Gastrocnemius medialis (tissue), 4 donors: ENCODE data around the gene HLA-DMA. TPM values are rescaled to one million over a fixed set of nuclear protein-coding genes. Genes with fewer than 3 reads are reported as not detected.

Experiments used
- ATAC-seq, 2 donors: fragments of 150-250 bp; one replicate each; pipeline ENCODE4 v1.9.1; 2016
- DNase-seq, 2 donors: peaks; one replicate each; pipeline ENCODE4 v3.0.0-alpha.2; 2019
- H3K27ac ChIP-seq, 4 donors: fragments of 200-600 bp; sonication (generic); 1 replicate in 1 of 4; 2 replicates in 3 of 4; pipeline ENCODE4 v1.5.1; 2016 to 2018; ENCODE audit warnings: mild to moderate bottlenecking in 2 of 4, moderate library complexity in 1 of 4
- H3K27me3 ChIP-seq, 3 donors: fragments of 200-600 bp; sonication (generic) in 2 of 3; 1 replicate in 1 of 3; 2 replicates in 2 of 3; pipeline versions ENCODE4 v1.5.1 to v1.6.0; 2016 to 2019; ENCODE audit warnings: mild to moderate bottlenecking in 1 of 3, moderate library complexity in 1 of 3
- H3K36me3 ChIP-seq, 2 donors: fragments of 200-600 bp; sonication (generic) in 1 of 2; one replicate each; pipeline ENCODE4 v1.5.1; 2017 to 2018
- H3K4me1 ChIP-seq, 2 donors: fragments of 200-600 bp; sonication (generic) in 1 of 2; one replicate each; pipeline ENCODE4 v1.5.1; 2016 to 2017; ENCODE audit warnings: mild to moderate bottlenecking in 2 of 2
- H3K4me3 ChIP-seq, 4 donors: fragments of 200-600 bp; sonication (generic) in 3 of 4; 1 replicate in 1 of 4; 2 replicates in 3 of 4; pipeline ENCODE4 v1.5.1; 2016 to 2019; ENCODE audit warnings: mild to moderate bottlenecking in 2 of 4
- H3K9me3 ChIP-seq, 3 donors: fragments of 200-600 bp; sonication (generic) in 2 of 3; 1 replicate in 1 of 3; 2 replicates in 2 of 3; pipeline ENCODE4 v1.5.1; 2016 to 2019
- CTCF ChIP-seq, 5 experiments: fragments of 450-650 bp in 3 of 5; fragments of 200-600 bp in 2 of 5; sonication (generic) in 2 of 5; IDR thresholded peaks in 4 of 5; conservative IDR thresholded peaks in 1 of 5; 1 replicate in 4 of 5; 2 replicates in 1 of 5; pipeline ENCODE4 v1.5.1; 2016 to 2019; ENCODE audit warnings: antibody characterized with exemption in 5 of 5, mild to moderate bottlenecking in 3 of 5, moderate library complexity in 3 of 5
- POLR2A ChIP-seq, 2 donors: fragments of 450-650 bp; IDR thresholded peaks; one replicate each; pipeline ENCODE4 v1.6.1; 2017; ENCODE audit warnings: antibody characterized with exemption in 2 of 2, mild to moderate bottlenecking in 2 of 2, moderate library complexity in 2 of 2
- in situ Hi-C, 4 donors: fragments of 200-750 bp; cut with MboI; loops; one replicate each; pipeline versions ENCODE4 v1.15.0 to v1.8.0; 2017; ENCODE audit warnings: low sequenced_read_pairs in 4 of 4
- intact Hi-C: fragments of 100-400 bp; cut with DNase I; formaldehyde crosslinking; loops from one replicate; pipeline ENCODE4 v1.15.1; 2023; ENCODE audit warnings: low total_unique reads
- total RNA-seq, 4 donors: library from RNA; depleted of rRNA; stranded (reverse); fragments of >200 nt; gene quantifications; one replicate each; pipeline versions ENCODE4 v1.1.0 to v1.2.3, GENCODE V29; 2016

HLA-DMA gene
- total RNA-seq, 4 donors from 2014 or later = 3.6 to 22.8 (median 6.3) TPM

- Histone ChIP-seq H3K4me3 (peak overlapping the region in 1 of 4 donors; percentile 97), H3K27ac (peak overlapping the region in 1 of 4 donors; percentile 99), H3K9me3 (no peaks in the 10 kb centered on the region), H3K36me3 (peaks cover 6 to 84% of the 10 kb centered on the region in 2 donors), H3K27me3 (no peaks in the 10 kb centered on the region), H3K4me1 (peaks cover 39 to 55% of the 10 kb centered on the region in 2 donors)
- no peak for ATAC-seq
- intact Hi-C loops = no loop called here
- in situ Hi-C loops = loop anchor here in 2 of 4 donors (5.0 to 25.0 kb wide), 2 partner anchors 39 to 89 kb away; no protein-coding TSS in a partner anchor
- no peak for DNase-seq
- TF ChIP-seq CTCF (IDR thresholded peaks at IDR 0.05 in 4 of 5, conservative IDR thresholded peaks at IDR 0.05 in 1 of 5) (no peak), POLR2A (IDR thresholded peaks at IDR 0.05) (no peak)
Observed at GRCh38 chr6:32976334-32977069, 23.6 kb upstream of the HLA-DMA start.

- in situ Hi-C loops = loop anchor here in 2 of 4 donors (5.0 to 25.0 kb wide), 2 partner anchors 39 to 89 kb away; no protein-coding TSS in a partner anchor
- Histone ChIP-seq H3K27me3 (no peaks in the 10 kb centered on the region), H3K27ac (peak overlapping the region in 3 of 4 donors; percentile 97 to 100 (median 99)), H3K4me3 (peak overlapping the region in 1 of 4 donors; percentile 97), H3K9me3 (no peaks in the 10 kb centered on the region), H3K4me1 (peaks cover 34 to 50% of the 10 kb centered on the region in 2 donors), H3K36me3 (peaks cover 4 to 78% of the 10 kb centered on the region in 2 donors)
- no peak for TF ChIP-seq CTCF (IDR thresholded peaks at IDR 0.05 in 4 of 5, conservative IDR thresholded peaks at IDR 0.05 in 1 of 5)
- no peak for TF ChIP-seq POLR2A (IDR thresholded peaks at IDR 0.05)
- ATAC-seq (no peak), DNase-seq (no peak)
- intact Hi-C loops = no loop called here
Observed at GRCh38 chr6:32975886-32976285, 23.0 kb upstream of the HLA-DMA start.

- H3K4me3 ChIP-seq = peak overlapping the region; percentile 95 to 97 (median 96)
- ATAC-seq = no peak
- H3K27me3 ChIP-seq = no peaks in the 10 kb centered on the region
- peak overlapping the region; percentile 80 to 100 (median 98) for H3K27ac ChIP-seq
- H3K9me3 ChIP-seq = no peaks in the 10 kb centered on the region
- in situ Hi-C loops (loop anchor here (5.0 to 25.0 kb wide), 5 partner anchors 37 to 1012 kb away; partner anchors contain the start of genes AGER (in 3 of the 4), AGPAT1 (in 3 of the 4), GPSM3 (in 3 of the 4) and PBX2 (in 3 of the 4)), intact Hi-C loops (loop anchor here (5.0 kb wide), 2 partner anchors 1152 to 1312 kb away; partner anchors contain the start of genes C6orf47 and GPANK1)
- peaks cover 2 to 66% of the 10 kb centered on the region in 2 donors for H3K36me3 ChIP-seq
- no peak for DNase-seq
- peaks cover 28 to 40% of the 10 kb centered on the region in 2 donors for H3K4me1 ChIP-seq
- TF ChIP-seq CTCF (IDR thresholded peaks at IDR 0.05 in 4 of 5, conservative IDR thresholded peaks at IDR 0.05 in 1 of 5) = no peak
- TF ChIP-seq POLR2A (IDR thresholded peaks at IDR 0.05) = no peak
Observed at GRCh38 chr6:32974541-32975308, 21.8 kb upstream of the HLA-DMA start.

GRCh38 chr6:32974016-32974333 lies 21.1 kb upstream of the HLA-DMA start:
- TF ChIP-seq CTCF (IDR thresholded peaks at IDR 0.05 in 4 of 5, conservative IDR thresholded peaks at IDR 0.05 in 1 of 5) = no peak
- TF ChIP-seq POLR2A (IDR thresholded peaks at IDR 0.05) = no peak
- ATAC-seq = no peak
- intact Hi-C loops (loop anchor here (5.0 kb wide), 2 partner anchors 1152 to 1312 kb away; partner anchors contain the start of genes C6orf47 and GPANK1), in situ Hi-C loops (loop anchor here in 3 of 4 donors (25.0 kb wide), 3 partner anchors 438 to 1012 kb away; partner anchors contain the start of genes AGER (in 3 of the 3), AGPAT1 (in 3 of the 3), GPSM3 (in 3 of the 3) and PBX2 (in 3 of the 3))
- Histone ChIP-seq H3K9me3 (no peaks in the 10 kb centered on the region), H3K4me1 (peaks cover 28 to 38% of the 10 kb centered on the region in 2 donors), H3K4me3 (peak overlapping the region; percentile 95 to 97 (median 96)), H3K27ac (peak overlapping the region; percentile 80 to 100 (median 98)), H3K36me3 (peaks cover 0 to 59% of the 10 kb centered on the region in 2 donors), H3K27me3 (no peaks in the 10 kb centered on the region)
- no peak for DNase-seq
